PFSK-1 (cell line): ENCODE data around the gene FGFR4.

ENCODE experiments used
- POLR2AphosphoS5 ChIP-seq: IDR thresholded peaks from 2 replicates; pipeline ENCODE4 v1.6.1; 2012; ENCODE audit warnings: low read depth, mild to moderate bottlenecking, control low read depth, low read length, moderate library complexity
- REST ChIP-seq, 2 experiments: IDR thresholded peaks; 2 replicates each; pipeline versions ENCODE4 v1.6.1 to v1.8.0; 2011 to 2012; ENCODE audit warnings: low read depth in 2 of 2, low read length in 2 of 2, control low read depth in 1 of 2, inconsistent platforms in 1 of 2, mild to moderate bottlenecking in 1 of 2, moderate library complexity in 1 of 2; ENCODE audit not compliant: insufficient read depth in 1 of 2
- SIN3A ChIP-seq: IDR thresholded peaks from 2 replicates; pipeline ENCODE4 v1.6.1; 2012; ENCODE audit warnings: mild to moderate bottlenecking, low read length, moderate library complexity, borderline replicate concordance; ENCODE audit not compliant: insufficient read depth
- TAF1 ChIP-seq: IDR thresholded peaks from 2 replicates; pipeline ENCODE4 v1.6.1; 2012; ENCODE audit warnings: low read length, control low read depth, borderline replicate concordance; ENCODE audit not compliant: insufficient read depth

GRCh38 chr5:177134697-177135225, 48.0 kb downstream of the FGFR4 start:
- TF ChIP-seq POLR2AphosphoS5 (no peak), SIN3A (no peak), REST (IDR thresholded peaks at IDR 0.05; ENCODE audit: insufficient read depth in 1 of 2, low read depth in 2 of 2, low read length in 2 of 2) (no peak), TAF1 (peak; percentile 28; the same call in 1 of the 2 replicates)
